GM12878 (cell line): ENCODE measurements around the gene STK39. TPM values are rescaled to one million over a fixed set of nuclear protein-coding genes. Genes with fewer than 3 reads are reported as not detected.

Experiments
- ATAC-seq: fragments of 200-7000 bp; cut with Tn5 transposase; 3 replicates; pipeline ENCODE4 v1.9.1; 2020; ENCODE audit warnings: mild to moderate bottlenecking, moderate library complexity
- BruUV-seq: library from RNA; stranded (reverse); fragments of 400-500 nt; replicated peaks from 2 replicates; lab custom pipeline; 2021; lab: Mats Ljungman, UMichigan
- CTCF ChIA-PET: fragments of 300-600 bp; sonication (Branson Sonifier 250); formaldehyde crosslinking; extraction: SDS; loops from one replicate; lab custom pipeline; 2021; ENCODE audit warnings: inconsistent platforms; lab: Yijun Ruan, JAX
- POLR2A ChIA-PET: fragments of 350-600 bp; formaldehyde crosslinking; extraction: SDS; loops from one replicate; lab custom pipeline; 2021; ENCODE audit warnings: inconsistent platforms; lab: Charles Lee
- RAD21 ChIA-PET: fragments of 300-600 bp; sonication (Branson Sonifier 250); formaldehyde crosslinking; loops from one replicate; lab custom pipeline; 2023; ENCODE audit warnings: antibody characterized with exemption; ENCODE audit not compliant: unreplicated experiment; lab: Charles Lee
- SMC1A ChIA-PET: fragments of 300-600 bp; sonication (Branson Sonifier 250); formaldehyde crosslinking; loops from one replicate; lab custom pipeline; 2023; ENCODE audit not compliant: unreplicated experiment, uncharacterized antibody; lab: Charles Lee
- DNase-seq: peaks from one replicate; pipeline ENCODE4 v3.0.0-alpha.2; 2011; ENCODE audit warnings: low read depth, low spot score
- FAIRE-seq: peaks from 3 replicates; lab custom pipeline; 2011; peaks lifted over from hg19 to GRCh38; lab: Jason Lieb, UNC
- H2AFZ ChIP-seq: 2 replicates; pipeline ENCODE4 v1.6.0; 2011; ENCODE audit warnings: low read depth, low read length, control low read depth; ENCODE audit not compliant: control insufficient read depth
- H3K27ac ChIP-seq: 2 replicates; pipeline ENCODE4 v1.5.1; 2011; ENCODE audit warnings: control low read depth; ENCODE audit not compliant: control insufficient read depth, insufficient read depth
- H3K27me3 ChIP-seq, 2 experiments: replicated peaks in 1 of 2; 2 replicates each; pipeline versions ENCODE4 v1.6.0 to v1.6.1; 2011; ENCODE audit warnings: low read length in 1 of 2; ENCODE audit not compliant: control insufficient read depth in 2 of 2, insufficient read depth in 2 of 2
- H3K36me3 ChIP-seq, 2 experiments: 2 replicates each; pipeline ENCODE4 v1.5.1; 2011; ENCODE audit warnings: low read length in 1 of 2; ENCODE audit not compliant: control insufficient read depth in 2 of 2, insufficient read depth in 2 of 2
- H3K4me1 ChIP-seq: 2 replicates; pipeline ENCODE4 v1.6.1; 2011; ENCODE audit warnings: mild to moderate bottlenecking, low read length, moderate library complexity, mixed read lengths; ENCODE audit not compliant: control insufficient read depth, insufficient read depth
- H3K4me2 ChIP-seq: 2 replicates; pipeline ENCODE4 v1.6.0; 2011; ENCODE audit warnings: control low read depth; ENCODE audit not compliant: control insufficient read depth, insufficient read depth
- H3K4me3 ChIP-seq: fragments of 200-600 bp; sonication (generic); 2 replicates; pipeline ENCODE4 v1.5.1; 2016
- H3K79me2 ChIP-seq: 2 replicates; pipeline ENCODE4 v1.6.0; 2011; ENCODE audit warnings: low read length; ENCODE audit not compliant: control insufficient read depth, insufficient read depth
- H3K9ac ChIP-seq: 2 replicates; pipeline ENCODE4 v1.8.0; 2011; ENCODE audit warnings: low read length, control low read depth, mixed read lengths; ENCODE audit not compliant: control insufficient read depth, insufficient read depth
- H3K9me3 ChIP-seq: replicated peaks from 3 replicates; pipeline ENCODE4 v1.5.1; 2011; ENCODE audit warnings: mild to moderate bottlenecking, low read length; ENCODE audit not compliant: control insufficient read depth, insufficient read depth
- H4K20me1 ChIP-seq: 2 replicates; pipeline ENCODE4 v1.6.0; 2011; ENCODE audit not compliant: control insufficient read depth, insufficient read depth
- CHD4 ChIP-seq: fragments of 200-600 bp; sonication (generic); IDR thresholded peaks from 2 replicates; pipeline ENCODE4 v1.6.1; 2016; ENCODE audit warnings: mild to moderate bottlenecking
- CTCF ChIP-seq, 3 experiments: IDR thresholded peaks in 2 of 3; conservative IDR thresholded peaks in 1 of 3; 2 replicates each; pipeline ENCODE4 v1.5.1; 2011; ENCODE audit warnings: low read depth in 3 of 3, low read length in 3 of 3, mild to moderate bottlenecking in 3 of 3, control low read depth in 2 of 3, moderate library complexity in 2 of 3, inconsistent platforms in 1 of 3, mixed read lengths in 1 of 3; ENCODE audit not compliant: control insufficient read depth in 2 of 3, insufficient read depth in 1 of 3; ENCODE audit errors: extremely low read depth in 1 of 3
- DPF2 ChIP-seq: fragments of 450-650 bp; IDR thresholded peaks from 2 replicates; pipeline ENCODE4 v1.6.1; 2017; ENCODE audit warnings: mild to moderate bottlenecking
- SUZ12 ChIP-seq: fragments of 200-600 bp; sonication (generic); IDR thresholded peaks from one replicate; pipeline ENCODE4 v1.6.1; 2018; ENCODE audit warnings: antibody characterized with exemption, mild to moderate bottlenecking; ENCODE audit not compliant: unreplicated experiment
- ZNF384 ChIP-seq: IDR thresholded peaks from 2 replicates; pipeline ENCODE4 v1.6.1; 2012; ENCODE audit warnings: low read depth, mild to moderate bottlenecking, low read length, improper control_type of control experiment, borderline replicate concordance
- WGBS: methylation state at CpG from one replicate; pipeline ENCODE4 v1.1.6; 2016; ENCODE audit warnings: low lambda C conversion rate; ENCODE audit not compliant: insufficient replicate concordance, insufficient coverage; ENCODE audit errors: missing lambda C conversion rate; 5-methylcytosine and 5-hydroxymethylcytosine counted together
- in situ Hi-C: fragments of 300-500 bp; cut with MboI; formaldehyde crosslinking; loops from 9 replicates; pipeline ENCODE4 v1.14.3; 2018; ENCODE audit warnings: mixed read lengths
- intact Hi-C: fragments of 100-400 bp; cut with micrococcal nuclease; formaldehyde crosslinking; loops from one replicate; pipeline ENCODE4 v1.14.2; 2022; ENCODE audit not compliant: unreplicated experiment
- polyA plus RNA-seq, 11 experiments: library from polyadenylated mRNA; depleted of rRNA in 4 of 11; unstranded in 6 of 11; stranded (reverse) in 5 of 11; fragments of >200 nt; fragmentation: Nextera tagmentation in 4 of 11; fragmentation: Illumina TruSeq in 1 of 11; extraction: Ambion mirVana in 4 of 11; extraction: Trizol in 1 of 11; gene quantifications; 1 replicate in 1 of 11; 2 replicates in 10 of 11; pipeline versions ENCODE4 v1.2.1 to v1.2.3, GENCODE V29; 2011 to 2016; ENCODE audit warnings: inconsistent platforms in 2 of 11, missing spikeins in 2 of 11, low read depth in 1 of 11
- total RNA-seq, 4 experiments: library from RNA; depleted of rRNA in 3 of 4; stranded (reverse); fragments of >200 nt in 3 of 4; fragmentation: Illumina TruSeq in 1 of 4; extraction: Trizol in 1 of 4; gene quantifications; 2 replicates each; pipeline versions ENCODE4 v1.2.1 to v1.2.3, GENCODE V29; 2013 to 2021

Gene STK39
- total and polyA plus RNA-seq, 10 of the 15 experiments (the other 5 are each of a cell fraction or from before 2014, with no cell fraction given), result 0.03 to 0.21 (median 0.07) TPM; not detected in 5

DNA sequence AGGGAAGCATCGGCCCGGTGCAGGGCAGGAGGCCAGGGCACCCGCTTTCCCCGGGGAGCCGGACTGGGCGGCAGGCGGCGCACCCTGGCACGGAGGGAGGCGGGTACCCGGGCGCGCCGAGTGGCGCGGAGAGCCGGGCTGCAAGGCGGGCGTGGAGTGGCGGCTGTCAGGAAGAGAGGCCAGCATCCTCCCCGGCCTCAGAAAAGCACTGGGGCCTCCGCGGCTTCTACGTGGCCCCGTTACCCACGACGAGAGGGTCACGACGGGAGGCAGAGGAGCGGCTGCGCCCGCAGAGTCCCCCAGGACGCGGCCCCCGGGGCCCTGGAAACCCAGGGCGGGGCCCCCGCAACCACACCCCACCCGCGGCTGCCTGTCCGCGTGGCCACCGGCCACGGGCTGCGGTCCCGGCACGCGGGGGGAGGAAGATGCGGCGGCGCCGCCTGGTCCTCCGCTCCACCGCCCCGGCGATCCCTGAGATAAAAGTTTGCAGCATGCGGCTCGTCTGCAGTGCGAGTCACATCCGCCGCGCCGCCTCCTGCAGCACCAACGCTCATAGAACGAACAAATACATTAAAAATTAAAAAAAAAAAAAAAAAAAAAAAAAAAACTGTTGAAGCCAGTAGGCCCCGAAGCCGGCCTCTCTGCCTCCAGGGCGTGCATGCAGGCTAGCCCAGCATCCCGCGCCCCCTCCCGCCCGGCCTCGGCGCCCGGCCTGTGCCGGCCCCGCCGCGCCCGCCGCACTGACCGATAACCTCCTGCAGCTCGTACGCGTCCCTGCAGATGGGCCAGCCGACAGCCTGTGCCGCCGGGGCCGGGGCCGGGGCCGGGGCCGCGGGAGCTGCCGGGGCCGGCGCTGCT is 683 bp downstream of the STK39 start:
- ChIA-PET SMC1A (no interaction called here), CTCF (no interaction called here), POLR2A (no interaction called here), RAD21 (no interaction called here)
- H3K4me3 ChIP-seq, result peak overlapping the region; percentile 64; the same call in 1 of the 2 replicates
- no peak overlapping the region for H3K27ac ChIP-seq
- H3K79me2 ChIP-seq, result no peaks in the 10 kb centered on the region
- ATAC-seq (peak; percentile 71), FAIRE-seq (no peak), DNase-seq (no peak)
- WGBS, result 2% methylated on average over 63 of the region's 95 CpGs
- H3K4me1 ChIP-seq, result no peaks in the 10 kb centered on the region
- TF ChIP-seq SUZ12 (peak; percentile 49), DPF2 (no peak), CTCF (IDR thresholded peaks at IDR 0.05 in 2 of 3, conservative IDR thresholded peaks at IDR 0.05 in 1 of 3; ENCODE audit: control insufficient read depth in 2 of 3, extremely low read depth in 1 of 3, insufficient read depth in 1 of 3, low read depth in 3 of 3, low read length in 3 of 3) (peak in 2 of 3 experiments; percentile 4 to 15; a peak in 1 of 6 replicates), CHD4 (no peak), ZNF384 (peak; percentile 28; the same call in 1 of the 2 replicates)
- no peaks in the 10 kb centered on the region for H3K36me3 ChIP-seq
- H3K9me3 ChIP-seq, result no peaks in the 10 kb centered on the region; the same call in 2 of the 3 replicates
- intact Hi-C loops, result no loop called here
- peaks cover 3 to 32% of the 10 kb centered on the region in 2 experiments for H3K27me3 ChIP-seq
- no peak overlapping the region for H3K9ac ChIP-seq
- no TSS peak for BruUV-seq
- H3K4me2 ChIP-seq, result peak overlapping the region; percentile 55
- no peaks in the 10 kb centered on the region for H4K20me1 ChIP-seq
- H2AFZ ChIP-seq, result peak overlapping the region; percentile 39; the same call in 1 of the 2 replicates
- in situ Hi-C loops, result no loop called here
